IPS-15b (cell line): Measurements from ENCODE around the gene AIFM3.
"Not testable (repeated sequence)": the region's sequence is repeated elsewhere in the genome, so short reads cannot be mapped to it uniquely, and the experiment has no call there.

Source experiments
- H3K27me3 ChIP-seq: one replicate; pipeline ENCODE4 v1.6.1; 2013; ENCODE audit warnings: low read length; ENCODE audit not compliant: control insufficient read depth, insufficient read depth
- H3K36me3 ChIP-seq: one replicate; pipeline ENCODE4 v1.6.1; 2013; ENCODE audit warnings: low read length; ENCODE audit not compliant: control insufficient read depth, insufficient read depth
- H3K4me1 ChIP-seq: one replicate; pipeline ENCODE4 v1.6.1; 2013; ENCODE audit warnings: mild to moderate bottlenecking, low read length; ENCODE audit not compliant: control insufficient read depth, insufficient read depth
- H3K4me3 ChIP-seq: one replicate; pipeline ENCODE4 v1.5.1; 2013; ENCODE audit warnings: low read depth, low read length
- H3K9ac ChIP-seq: one replicate; pipeline ENCODE4 v1.6.1; 2013; ENCODE audit warnings: low read depth, mild to moderate bottlenecking, low read length
- H3K9me3 ChIP-seq: one replicate; pipeline ENCODE4 v1.6.1; 2013; ENCODE audit warnings: mild to moderate bottlenecking, low read length; ENCODE audit not compliant: control insufficient read depth, insufficient read depth

Gene AIFM3

GRCh38 chr22:20933910-20934309, 33.1 kb upstream of the AIFM3 start:
- H3K36me3 ChIP-seq, result peaks cover 14% of the 10 kb centered on the region
- no peaks in the 10 kb centered on the region for H3K9me3 ChIP-seq
- no peak overlapping the region for H3K9ac ChIP-seq
- no peaks in the 10 kb centered on the region for H3K27me3 ChIP-seq
- H3K4me3 ChIP-seq, result no peak overlapping the region
- H3K4me1 ChIP-seq, result no peaks in the 10 kb centered on the region

GRCh38 chr22:20935049-20935448, 32.0 kb upstream of the AIFM3 start:
- H3K4me3 ChIP-seq, H3K27me3 ChIP-seq, H3K9me3 ChIP-seq, H3K4me1 ChIP-seq, H3K9ac ChIP-seq: not testable (repeated sequence)
- H3K36me3 ChIP-seq, result peaks cover 14% of the 10 kb centered on the region

DNA sequence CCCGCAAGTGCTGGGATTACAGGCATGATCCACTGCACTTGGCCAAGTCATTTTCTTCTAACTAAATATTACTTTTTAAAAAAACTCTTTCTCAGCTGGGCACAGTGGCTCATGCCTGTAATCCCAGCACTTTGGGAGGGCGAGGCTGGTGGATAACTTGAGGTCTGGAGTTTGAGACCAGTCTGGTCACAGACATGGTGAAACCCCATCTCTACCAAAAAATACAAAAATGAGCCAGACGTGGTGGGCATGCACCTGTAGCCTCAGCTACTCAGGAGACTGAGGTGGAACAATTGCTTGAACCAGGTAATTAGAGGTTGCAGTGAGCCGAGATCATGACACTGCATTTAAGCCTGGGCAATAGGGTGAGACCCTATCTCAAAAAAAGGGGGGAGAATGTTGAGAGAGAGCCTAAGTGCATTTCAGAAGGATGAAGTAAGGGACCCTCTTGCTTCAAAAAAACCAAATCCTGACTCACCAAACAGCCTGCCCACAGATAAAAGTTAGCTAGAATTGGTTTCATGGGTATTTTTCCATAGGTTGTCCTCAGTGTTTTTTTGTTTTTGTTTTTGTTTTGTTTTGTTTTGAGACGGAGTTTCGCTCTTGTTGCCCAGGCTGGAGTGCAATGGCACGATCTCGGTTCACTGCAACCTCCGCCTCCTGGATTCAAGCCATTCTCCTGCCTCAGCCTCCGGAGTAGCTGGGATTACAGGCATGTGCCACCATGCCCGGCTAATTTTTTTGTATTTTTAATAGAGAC, 31.1 kb upstream of the AIFM3 start:
- H3K4me3 ChIP-seq, H3K27me3 ChIP-seq, H3K9me3 ChIP-seq, H3K9ac ChIP-seq, H3K4me1 ChIP-seq: not testable (repeated sequence)
- H3K36me3 ChIP-seq, result peaks cover 14% of the 10 kb centered on the region

DNA sequence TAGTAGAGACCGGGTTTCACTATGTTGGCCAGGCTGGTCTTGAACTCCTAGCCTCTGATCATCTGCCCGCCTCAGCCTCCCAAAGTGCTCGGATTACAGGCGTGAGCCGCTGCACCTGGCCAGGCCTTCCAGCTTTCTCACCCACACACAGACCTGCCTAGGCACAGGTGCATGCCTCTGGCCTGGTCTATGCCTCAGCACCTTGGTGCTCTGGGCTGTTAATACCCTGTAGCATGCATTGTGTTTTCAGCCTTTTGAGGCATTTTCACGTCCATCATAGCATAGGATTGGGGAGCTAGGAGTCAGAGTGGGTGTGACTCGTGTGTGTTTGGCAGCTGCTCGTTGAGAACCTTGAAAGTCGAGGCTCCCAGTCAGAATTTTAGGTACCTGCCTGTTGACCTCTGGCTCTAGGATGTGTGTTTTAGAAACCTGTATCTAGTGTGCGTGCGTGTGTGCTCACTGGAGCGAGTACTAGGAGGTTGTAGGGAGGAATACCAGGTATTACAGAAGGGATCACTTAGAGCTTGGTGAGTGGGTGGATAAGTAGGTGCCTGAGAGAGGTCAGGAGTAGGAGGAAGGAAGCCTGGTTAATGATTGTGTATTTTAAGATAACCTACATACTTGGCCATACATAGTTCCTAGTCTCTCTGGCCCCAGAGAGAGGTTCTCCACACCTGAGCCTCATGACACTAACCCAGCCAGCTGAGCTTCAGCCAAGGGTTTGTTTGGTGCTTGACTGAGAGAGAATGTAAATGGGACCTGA, 29.8 kb upstream of the AIFM3 start:
- no peak overlapping the region for H3K4me3 ChIP-seq
- peaks cover 14% of the 10 kb centered on the region for H3K36me3 ChIP-seq
- H3K27me3 ChIP-seq, result no peaks in the 10 kb centered on the region
- no peak overlapping the region for H3K9ac ChIP-seq
- no peaks in the 10 kb centered on the region for H3K4me1 ChIP-seq
- H3K9me3 ChIP-seq, result no peaks in the 10 kb centered on the region

DNA sequence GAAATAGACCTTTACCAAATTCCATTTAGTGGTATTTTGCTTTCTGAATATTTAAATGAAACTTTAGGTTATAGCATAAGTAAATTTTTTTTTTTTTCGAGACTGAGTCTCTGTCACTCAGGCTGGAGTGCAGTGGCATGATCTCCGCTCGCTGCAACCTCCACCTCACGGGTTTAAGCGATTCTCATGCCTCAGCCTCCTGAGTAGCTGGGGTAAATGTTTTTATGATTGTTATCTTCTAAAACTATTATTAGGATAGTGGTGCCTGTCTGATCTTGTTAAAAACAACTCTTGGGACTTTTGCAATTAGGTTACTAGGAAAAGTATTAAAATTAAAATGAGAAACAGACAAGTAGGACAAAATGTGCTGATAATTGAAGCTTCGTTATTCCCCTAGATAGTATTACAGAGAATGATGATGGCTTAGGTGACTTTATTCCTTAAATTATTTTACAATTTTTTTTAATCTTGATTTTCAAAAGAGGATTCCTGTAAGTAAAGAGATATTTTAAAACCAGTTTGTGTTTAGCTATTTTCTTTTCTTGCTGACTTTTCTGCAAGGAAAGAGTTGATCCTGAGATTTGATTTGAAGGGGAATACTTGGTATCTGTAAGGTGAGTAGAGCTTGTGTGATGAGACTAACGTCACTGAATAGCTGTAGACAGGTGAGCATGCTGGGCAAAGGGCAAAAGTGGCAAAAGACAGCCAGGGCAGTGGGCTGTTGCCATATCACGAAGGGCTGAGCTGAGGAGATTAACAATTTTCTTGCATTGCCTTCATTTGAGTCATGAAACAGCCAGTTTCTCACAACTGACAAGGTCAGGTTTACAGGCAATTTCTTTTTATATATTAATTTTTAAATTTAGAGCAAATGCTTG, 29.0 kb upstream of the AIFM3 start:
- peaks cover 14% of the 10 kb centered on the region for H3K36me3 ChIP-seq
- no peaks in the 10 kb centered on the region for H3K4me1 ChIP-seq
- H3K9me3 ChIP-seq, result no peaks in the 10 kb centered on the region
- H3K27me3 ChIP-seq, result no peaks in the 10 kb centered on the region
- H3K9ac ChIP-seq, result no peak overlapping the region
- no peak overlapping the region for H3K4me3 ChIP-seq

DNA sequence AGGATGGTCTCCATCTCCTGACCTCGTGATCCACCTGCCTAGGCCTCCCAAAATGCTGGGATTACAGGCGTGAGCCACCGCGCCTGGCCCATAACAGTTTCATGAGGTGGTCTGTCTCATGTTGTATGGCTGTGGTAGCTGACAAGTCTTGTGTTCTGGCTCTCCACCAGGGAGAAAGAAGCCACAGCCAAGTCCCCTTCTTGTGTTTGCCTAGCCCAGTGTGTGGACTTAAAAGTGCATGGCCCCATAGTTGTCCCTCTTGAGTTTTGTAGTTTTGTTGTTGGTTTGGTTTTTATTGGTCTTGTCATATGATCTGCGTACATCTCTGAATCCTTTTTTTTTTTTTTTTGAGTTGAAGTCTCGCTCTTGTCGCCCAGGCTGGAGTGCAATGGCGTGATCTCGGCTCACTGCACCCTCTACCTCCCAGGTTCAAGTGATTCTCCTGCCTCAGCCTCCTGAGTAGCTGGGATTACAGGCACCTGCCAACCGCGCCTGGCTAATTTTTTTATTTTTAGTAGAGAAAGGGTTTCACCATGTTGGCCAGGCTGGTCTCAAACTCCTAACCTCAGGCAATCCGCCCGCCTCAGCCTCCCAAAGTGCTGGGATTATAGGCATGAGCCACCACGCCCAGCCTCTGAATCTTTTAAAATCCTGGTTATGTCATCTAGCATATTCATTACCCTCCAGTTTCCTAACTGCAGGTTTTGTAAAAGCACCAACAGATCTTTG, 27.4 kb upstream of the AIFM3 start:
- not testable (repeated sequence) for H3K36me3 ChIP-seq, H3K9ac ChIP-seq, H3K4me1 ChIP-seq, H3K27me3 ChIP-seq, H3K4me3 ChIP-seq, H3K9me3 ChIP-seq

- Histone ChIP-seq H3K27me3 (no peaks in the 10 kb centered on the region), H3K9ac (no peak overlapping the region), H3K4me3 (no peak overlapping the region), H3K9me3 (no peaks in the 10 kb centered on the region), H3K4me1 (no peaks in the 10 kb centered on the region), H3K36me3 (peaks cover 3% of the 10 kb centered on the region)
Measured at GRCh38 chr22:20940186-20940651, 26.8 kb upstream of the AIFM3 start.

DNA sequence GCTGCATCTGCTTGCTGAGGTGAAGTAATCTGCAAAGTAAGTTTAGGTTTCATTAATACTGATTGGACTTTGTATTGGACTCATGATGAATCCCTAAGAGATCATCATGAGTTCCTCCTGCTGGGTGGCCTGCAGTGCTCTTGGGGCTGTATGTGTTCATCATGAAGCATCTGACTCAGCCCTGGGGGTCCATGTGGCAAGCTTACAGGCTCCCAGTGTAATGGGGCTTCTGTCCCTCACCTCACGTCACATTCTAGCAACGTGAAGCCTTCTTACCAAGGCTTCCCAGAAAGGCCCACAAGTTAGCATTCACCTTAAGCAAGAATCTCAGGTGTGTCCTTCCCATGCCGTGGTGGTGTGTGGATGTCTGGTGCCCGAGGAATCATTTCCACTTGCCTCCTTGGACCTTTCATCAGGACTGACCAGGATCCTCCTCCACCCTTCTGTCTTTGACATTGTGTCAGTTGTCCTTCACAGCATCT, 26.1 kb upstream of the AIFM3 start:
- peaks cover 3% of the 10 kb centered on the region for H3K36me3 ChIP-seq
- H3K4me3 ChIP-seq, result no peak overlapping the region
- H3K27me3 ChIP-seq, result no peaks in the 10 kb centered on the region
- H3K4me1 ChIP-seq, result no peaks in the 10 kb centered on the region
- no peaks in the 10 kb centered on the region for H3K9me3 ChIP-seq
- no peak overlapping the region for H3K9ac ChIP-seq

- H3K4me3 ChIP-seq, H3K9me3 ChIP-seq, H3K27me3 ChIP-seq, H3K36me3 ChIP-seq, H3K9ac ChIP-seq, H3K4me1 ChIP-seq: not testable (repeated sequence)
Measured at GRCh38 chr22:20942203-20942902, 24.7 kb upstream of the AIFM3 start.

DNA sequence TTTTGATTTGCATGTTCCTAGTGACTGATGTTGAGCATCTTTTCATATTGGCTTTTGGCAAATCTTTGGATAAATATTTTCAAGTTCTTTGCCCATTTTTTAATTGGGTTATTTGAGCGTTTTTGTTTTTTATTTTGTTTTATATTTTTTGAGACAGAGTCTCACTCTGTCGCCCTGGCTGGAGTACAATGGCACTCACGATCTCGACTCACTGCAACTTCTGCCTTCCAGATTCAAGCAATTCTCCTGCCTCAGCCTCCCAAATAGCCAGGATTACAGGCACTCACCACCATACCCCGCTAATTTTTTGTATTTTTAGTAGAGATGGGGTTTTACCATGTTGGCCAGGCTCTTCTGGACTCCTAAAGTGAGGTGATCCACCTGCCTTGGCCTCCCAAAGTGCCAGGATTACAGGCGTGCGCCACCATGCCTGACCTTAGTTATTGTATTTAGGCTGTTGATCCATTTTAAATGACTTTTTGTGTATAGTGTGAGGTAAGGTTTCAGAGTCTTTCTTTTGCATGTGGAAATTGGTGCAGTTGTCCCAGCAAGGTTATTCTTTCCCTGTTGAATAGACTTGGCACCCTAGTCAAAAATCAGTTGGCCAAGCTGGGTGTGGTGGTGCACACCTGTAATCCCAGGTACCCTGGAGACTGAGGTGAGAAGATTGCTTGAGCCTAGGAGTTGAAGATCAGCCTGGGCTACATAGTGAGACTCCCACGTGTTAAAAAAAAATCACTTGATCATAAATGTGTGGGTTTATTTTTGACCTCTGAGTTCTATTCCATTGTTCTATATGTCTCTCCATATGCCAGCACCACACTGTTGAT, 23.7 kb upstream of the AIFM3 start:
- no peaks in the 10 kb centered on the region for H3K4me1 ChIP-seq
- no peak overlapping the region for H3K4me3 ChIP-seq
- H3K9me3 ChIP-seq, result no peaks in the 10 kb centered on the region
- H3K36me3 ChIP-seq, result no peaks in the 10 kb centered on the region
- H3K9ac ChIP-seq, result no peak overlapping the region
- no peaks in the 10 kb centered on the region for H3K27me3 ChIP-seq
